ENCODE data around the gene NSA2.

The NSA2 gene

DNA sequence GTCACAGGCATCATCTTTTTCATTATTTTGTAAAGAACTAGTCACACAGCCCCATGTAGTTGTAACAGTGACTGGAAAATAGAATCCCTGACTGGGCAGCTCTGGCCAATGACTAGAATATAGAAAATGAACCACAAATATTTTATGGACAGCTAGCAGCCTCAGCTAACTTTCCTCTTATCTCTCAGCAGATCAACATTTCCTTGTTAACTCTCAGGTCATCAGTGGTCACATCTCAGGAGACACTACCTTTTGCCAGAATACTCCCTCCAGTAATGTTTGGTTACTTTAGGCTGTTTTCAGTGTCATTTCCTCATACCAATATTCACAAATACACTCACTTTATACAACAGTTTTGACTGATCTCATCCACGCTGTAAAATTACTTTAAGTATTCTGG is 55.2 kb downstream of the NSA2 start:
- DNase-seq: no peak

DNA sequence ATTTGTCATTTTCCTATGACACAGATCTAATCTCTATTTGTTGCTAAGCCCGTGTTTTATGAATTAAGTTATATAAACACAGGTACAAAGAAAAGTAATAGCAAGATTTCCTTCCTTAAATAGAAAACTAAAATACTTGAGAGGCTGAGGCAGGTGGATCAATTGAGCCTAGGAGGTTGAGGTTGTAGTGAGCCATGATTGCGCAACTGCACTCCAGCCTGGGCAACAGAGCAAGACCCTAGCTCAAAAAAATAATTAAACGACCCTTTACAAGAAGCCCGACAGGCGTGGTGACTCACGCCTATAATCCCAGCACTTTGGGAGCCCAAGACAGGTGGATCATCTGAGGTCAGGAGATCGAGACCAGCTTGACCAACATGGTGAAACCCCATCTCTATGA is 62.4 kb downstream of the NSA2 start:
- DNase-seq: no peak

Data from stimulated activated naive CD4-positive, alpha-beta T cell treated with Interleukin-2 at 50 U/mL for 16 hours (primary cell).